ENCODE results near the gene SESN1. TPM values are rescaled to one million over a fixed set of nuclear protein-coding genes. Genes with fewer than 3 reads are reported as not detected.

The SESN1 gene
- total RNA-seq, 1 donor from 2014 or later = 40.8 TPM

GRCh38 chr6:109050447-109051102, 44.1 kb downstream of the SESN1 start:
- H2AFZ ChIP-seq (replicated peaks) = no peak overlapping the region
- Mint-ChIP-seq H3K27me3 (ENCODE audit: insufficient read depth, low read depth) (no peaks in the 10 kb centered on the region), H3K4me3 (no peak overlapping the region), H3K9me3 (peaks cover 7% of the 10 kb centered on the region), H3K4me1 (peaks cover 23% of the 10 kb centered on the region), H3K36me3 (peaks cover 3% of the 10 kb centered on the region), H3K27ac (no peak overlapping the region)
- H3K36me3 ChIP-seq = no peaks in the 10 kb centered on the region
- no peaks in the 10 kb centered on the region for H3K79me2 ChIP-seq (ENCODE audit: low read depth)
- H4K20me1 ChIP-seq (ENCODE audit: low read depth) = no peaks in the 10 kb centered on the region
- H3K27me3 ChIP-seq = no peaks in the 10 kb centered on the region
- TF ChIP-seq CTCF (IDR thresholded peaks at IDR 0.05) (no peak), EZH2 (IDR thresholded peaks at IDR 0.05) (no peak), EZH2phosphoT487 (IDR thresholded peaks at IDR 0.05) (no peak)
- H3K4me1 ChIP-seq = peaks cover 25% of the 10 kb centered on the region
- DNase-seq (ENCODE audit: low spot score) = no peak
- H3F3A ChIP-seq (ENCODE audit: low read depth) = peaks cover 5% of the 10 kb centered on the region
- no peak overlapping the region for H3K4me3 ChIP-seq
- H3K4me2 ChIP-seq = no peak overlapping the region
- no peaks in the 10 kb centered on the region for H3K9me3 ChIP-seq (ENCODE audit: low read depth)
- no peak overlapping the region for H3K9ac ChIP-seq
- H3K27ac ChIP-seq = no peak overlapping the region

- H3K4me3 ChIP-seq = no peak overlapping the region
- peaks cover 3% of the 10 kb centered on the region for H3K36me3 Mint-ChIP-seq
- peaks cover 25% of the 10 kb centered on the region for H3K4me1 ChIP-seq
- H4K20me1 ChIP-seq (ENCODE audit: low read depth) = no peaks in the 10 kb centered on the region
- no peaks in the 10 kb centered on the region for H3K36me3 ChIP-seq
- peaks cover 5% of the 10 kb centered on the region for H3F3A ChIP-seq (ENCODE audit: low read depth)
- H3K27ac ChIP-seq = no peak overlapping the region
- H3K4me3 Mint-ChIP-seq = no peak overlapping the region
- no peaks in the 10 kb centered on the region for H3K9me3 ChIP-seq (ENCODE audit: low read depth)
- no peak overlapping the region for H3K27ac Mint-ChIP-seq
- no peak overlapping the region for H3K4me2 ChIP-seq
- no peak overlapping the region for H2AFZ ChIP-seq (replicated peaks)
- no peak overlapping the region for H3K9ac ChIP-seq
- no peaks in the 10 kb centered on the region for H3K27me3 Mint-ChIP-seq (ENCODE audit: insufficient read depth, low read depth)
- no peaks in the 10 kb centered on the region for H3K27me3 ChIP-seq
- no peaks in the 10 kb centered on the region for H3K79me2 ChIP-seq (ENCODE audit: low read depth)
- DNase-seq (ENCODE audit: low spot score) = no peak
- H3K9me3 Mint-ChIP-seq = peaks cover 12% of the 10 kb centered on the region
- H3K4me1 Mint-ChIP-seq = peaks cover 23% of the 10 kb centered on the region
- TF ChIP-seq EZH2 (IDR thresholded peaks at IDR 0.05) (no peak), CTCF (IDR thresholded peaks at IDR 0.05) (no peak), EZH2phosphoT487 (IDR thresholded peaks at IDR 0.05) (no peak)
Measured at GRCh38 chr6:109050012-109050411, 44.6 kb downstream of the SESN1 start.

- H3K27me3 Mint-ChIP-seq (ENCODE audit: insufficient read depth, low read depth) = no peaks in the 10 kb centered on the region
- peaks cover 18% of the 10 kb centered on the region for H3K9me3 Mint-ChIP-seq
- H3K4me1 ChIP-seq = peaks cover 25% of the 10 kb centered on the region
- no peak overlapping the region for H3K4me3 Mint-ChIP-seq
- H2AFZ ChIP-seq (replicated peaks) = no peak overlapping the region
- no peak overlapping the region for H3K27ac ChIP-seq
- peaks cover 5% of the 10 kb centered on the region for H3F3A ChIP-seq (ENCODE audit: low read depth)
- H3K9ac ChIP-seq = no peak overlapping the region
- peaks cover 3% of the 10 kb centered on the region for H3K36me3 Mint-ChIP-seq
- no peak overlapping the region for H3K4me2 ChIP-seq
- H3K36me3 ChIP-seq = no peaks in the 10 kb centered on the region
- H3K79me2 ChIP-seq (ENCODE audit: low read depth) = no peaks in the 10 kb centered on the region
- H4K20me1 ChIP-seq (ENCODE audit: low read depth) = no peaks in the 10 kb centered on the region
- H3K4me3 ChIP-seq = no peak overlapping the region
- no peaks in the 10 kb centered on the region for H3K27me3 ChIP-seq
- DNase-seq (ENCODE audit: low spot score) = no peak
- no peak overlapping the region for H3K27ac Mint-ChIP-seq
- no peaks in the 10 kb centered on the region for H3K9me3 ChIP-seq (ENCODE audit: low read depth)
- TF ChIP-seq EZH2 (IDR thresholded peaks at IDR 0.05) (no peak), EZH2phosphoT487 (IDR thresholded peaks at IDR 0.05) (no peak), CTCF (IDR thresholded peaks at IDR 0.05) (no peak)
- peaks cover 23% of the 10 kb centered on the region for H3K4me1 Mint-ChIP-seq
Measured at GRCh38 chr6:109048670-109049415, 45.8 kb downstream of the SESN1 start.

Data from neural progenitor cell (in vitro differentiated cells).